NCI-H1436 treated with DMSO at 0.1 percent for 48 hours (cell line): Measurements from ENCODE around the gene GRIN3A.
A peak's percentile ranks its signal among the peaks of the same experiment; 100 is the strongest.
"Not testable (repeated sequence)": the region's sequence is repeated elsewhere in the genome, so short reads cannot be mapped to it uniquely, and the experiment has no call there.

Experiments
- DNase-seq: peaks from one replicate; lab custom pipeline; 2025; lab: John Stamatoyannopoulos, UW

GRIN3A gene

GRCh38 chr9:101578378-101578777 lies 160.1 kb downstream of the GRIN3A start:
- no peak for DNase-seq

- DNase-seq = no peak
Observed at GRCh38 chr9:101574731-101575333, 163.6 kb downstream of the GRIN3A start.

DNA sequence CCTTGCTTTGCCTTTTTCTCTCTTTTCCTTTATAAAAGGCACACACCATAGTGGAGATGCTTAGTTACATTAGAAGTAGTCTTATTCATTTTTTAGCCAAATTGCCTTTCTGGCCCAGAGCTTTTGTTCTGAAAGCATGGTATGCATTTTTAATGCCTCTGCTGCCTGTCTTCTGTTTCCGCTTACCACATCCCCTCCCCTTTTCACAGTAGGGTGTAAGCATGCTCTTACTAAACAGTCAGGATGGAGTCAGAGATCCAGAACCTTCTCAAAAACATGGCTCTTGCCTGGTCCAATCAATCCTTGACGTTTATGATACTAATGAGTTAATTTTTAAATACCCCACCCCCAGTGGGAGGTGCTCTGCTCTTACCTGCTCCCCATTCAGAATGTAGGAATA lies 166.1 kb downstream of the GRIN3A start:
- no peak for DNase-seq

DNA sequence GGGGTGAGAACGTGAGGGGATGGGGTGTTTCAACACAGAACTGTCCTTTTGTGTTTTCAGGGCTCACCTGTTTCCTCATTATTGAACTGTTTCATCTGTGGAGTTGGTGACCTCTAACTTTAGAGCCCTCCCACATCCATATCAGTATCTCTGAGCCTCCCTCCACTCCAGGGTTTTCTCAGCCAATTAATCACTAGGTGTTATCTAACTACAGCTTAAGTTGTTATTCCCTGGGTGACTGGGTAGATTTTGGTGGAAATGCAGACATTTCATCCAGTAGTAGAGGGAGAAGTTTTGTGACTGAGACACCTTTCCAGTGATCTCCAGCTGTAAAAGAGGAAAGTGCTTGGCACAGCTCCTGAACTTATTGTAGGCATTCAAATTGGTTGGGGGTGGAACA lies 167.3 kb downstream of the GRIN3A start:
- no peak for DNase-seq

DNA sequence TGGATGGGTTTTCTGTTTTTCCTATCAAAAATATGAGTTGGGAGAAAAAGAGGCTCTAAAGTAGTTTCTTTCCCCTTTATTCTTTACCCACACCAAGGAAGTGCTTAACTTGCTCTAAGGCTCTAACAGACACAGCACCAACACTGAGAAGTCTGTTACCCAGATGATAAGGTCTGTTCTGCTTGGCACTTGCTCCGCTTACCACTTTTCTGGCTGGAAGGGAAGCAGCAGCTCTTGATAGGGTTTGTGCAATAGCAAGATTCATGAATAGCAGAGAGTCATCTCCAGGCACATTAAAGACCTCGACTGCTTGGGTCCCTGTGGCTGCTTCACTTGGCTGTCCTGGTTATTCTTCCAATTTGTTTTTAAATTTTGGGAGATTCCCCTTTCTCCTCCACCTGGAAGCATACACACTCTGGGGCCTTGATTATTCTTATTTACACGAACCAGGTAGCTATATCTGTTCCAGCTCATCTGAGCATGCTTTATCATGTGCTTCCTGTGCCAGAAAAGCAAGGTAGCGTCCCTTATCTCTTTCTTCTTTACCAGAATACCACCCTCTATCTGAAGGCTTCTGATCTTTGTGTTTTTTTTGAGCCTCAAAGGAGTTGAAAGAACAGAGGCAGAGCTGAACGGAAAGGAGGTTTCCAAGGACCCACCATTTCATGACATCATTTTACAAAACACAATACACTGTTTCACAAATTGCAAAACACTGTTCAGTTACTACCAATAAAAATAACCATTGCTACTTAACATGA lies 168.5 kb downstream of the GRIN3A start:
- DNase-seq = no peak

- no peak for DNase-seq
Observed at GRCh38 chr9:101567725-101568350, 170.6 kb downstream of the GRIN3A start.

GRCh38 chr9:101566904-101567724 lies 171.3 kb downstream of the GRIN3A start:
- DNase-seq = no peak

GRCh38 chr9:101564252-101564651 lies 174.2 kb downstream of the GRIN3A start:
- DNase-seq = no peak

DNA sequence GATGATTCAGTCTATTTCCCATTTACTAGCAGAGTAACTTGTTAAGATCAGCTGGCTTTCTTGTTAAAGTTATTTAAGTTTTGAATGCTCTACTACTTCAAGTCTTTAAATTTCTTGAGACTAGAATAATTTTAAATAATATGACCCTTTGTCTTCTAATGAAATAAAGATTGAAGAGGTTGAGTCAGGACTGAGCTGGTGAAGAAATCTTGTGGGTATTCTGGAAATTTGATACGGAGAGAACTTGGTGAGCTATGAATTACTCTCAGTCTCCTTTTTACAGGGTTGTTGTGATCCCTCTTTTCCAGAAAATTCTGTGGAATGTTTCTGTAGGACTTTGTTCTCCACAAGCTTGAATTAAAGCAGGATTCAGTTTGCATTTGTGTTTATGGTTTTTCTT lies 175.5 kb downstream of the GRIN3A start:
- no peak for DNase-seq

- DNase-seq = no peak
Observed at GRCh38 chr9:101561740-101562139, 176.7 kb downstream of the GRIN3A start.

GRCh38 chr9:101549472-101550098 lies 188.9 kb downstream of the GRIN3A start:
- DNase-seq = not testable (repeated sequence)

GRCh38 chr9:101543098-101543735 lies 195.2 kb downstream of the GRIN3A start:
- DNase-seq = no peak

- DNase-seq = no peak
Observed at GRCh38 chr9:101540069-101540468, 198.4 kb downstream of the GRIN3A start.

DNA sequence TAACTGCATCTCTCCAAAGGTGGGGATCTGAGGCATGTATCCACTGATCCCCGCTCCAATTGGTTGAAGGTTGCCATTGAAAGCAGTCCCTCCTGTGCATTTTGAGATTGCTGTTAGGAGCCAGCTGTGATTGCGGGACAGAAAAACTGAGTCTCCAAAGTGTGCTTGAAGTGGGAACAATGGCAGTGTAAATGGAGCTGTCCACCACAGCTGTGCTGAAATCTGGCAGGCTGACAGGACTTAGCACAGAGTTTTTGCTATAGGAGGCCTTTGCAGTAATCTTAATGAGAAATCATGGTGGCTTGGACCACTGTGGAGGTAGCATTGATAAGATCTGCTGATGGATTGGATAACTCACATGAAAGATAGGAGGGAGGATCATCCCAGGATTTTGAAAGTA lies 201.5 kb downstream of the GRIN3A start:
- no peak for DNase-seq

DNA sequence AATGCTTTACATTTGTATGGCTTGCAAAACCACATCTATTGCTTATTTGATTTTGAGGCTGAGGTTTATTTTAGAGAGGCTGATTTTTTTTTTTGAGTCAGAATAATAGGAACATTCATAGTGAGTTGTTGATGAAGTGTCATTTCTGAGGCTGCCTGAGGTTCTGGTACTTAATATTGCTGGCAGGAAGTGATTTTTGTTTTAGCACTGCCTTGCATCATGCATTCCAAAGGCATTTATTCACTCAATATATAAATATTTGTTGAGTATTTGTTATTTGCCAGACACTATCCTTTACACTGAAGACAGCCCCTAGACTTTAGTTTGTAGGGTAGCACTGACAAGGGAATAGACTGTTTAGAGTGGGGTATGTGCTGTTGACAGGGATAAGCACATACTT lies 202.1 kb downstream of the GRIN3A start:
- no peak for DNase-seq

DNA sequence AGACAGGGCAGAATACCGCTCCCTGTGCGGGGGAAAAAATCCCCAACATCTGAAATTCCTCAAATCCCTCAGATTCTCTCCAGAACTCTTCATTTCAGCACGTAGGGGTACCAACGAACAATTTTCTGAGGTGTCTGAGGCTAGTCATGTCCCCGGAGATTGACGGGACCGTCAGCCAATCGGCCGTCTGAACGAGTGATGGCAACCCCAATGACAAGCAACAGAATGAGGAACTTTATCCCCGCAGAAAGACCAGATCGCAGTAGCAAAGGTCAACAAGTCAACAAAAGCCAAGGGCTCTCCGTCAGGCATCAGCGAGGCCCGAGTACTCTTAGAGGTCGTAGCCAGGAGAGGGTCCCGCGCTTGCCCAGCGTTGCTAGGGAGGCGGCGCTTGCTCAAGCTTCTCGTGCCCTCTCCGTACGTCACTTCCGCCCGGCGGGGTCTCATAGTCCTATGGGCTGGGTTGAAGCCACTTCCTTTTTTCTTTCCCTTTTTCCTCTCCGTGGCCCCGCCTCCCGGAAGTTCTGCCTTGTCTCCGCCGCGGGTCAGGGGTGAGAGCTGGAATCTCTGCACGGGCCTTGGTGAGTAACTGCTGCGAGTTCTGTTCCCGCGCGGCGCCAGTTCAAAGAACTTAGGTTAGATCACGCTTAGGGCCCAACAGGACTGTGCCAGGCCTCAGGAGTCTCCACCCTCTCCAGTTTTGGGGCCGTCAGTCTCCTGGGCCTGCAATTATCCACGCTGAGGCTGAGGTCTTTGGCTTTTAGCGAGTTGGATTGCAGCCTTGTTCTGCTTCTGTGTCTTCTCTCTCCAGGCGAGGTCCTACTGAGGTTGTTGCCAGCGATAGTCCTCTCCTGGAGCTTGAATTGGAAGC lies 204.9 kb downstream of the GRIN3A start, which contains the start of gene RNF20:
RNF20 (plus strand) TSS at position 520 of the 871 bp plus-strand sequence. CDS start 1,571 bp downstream, outside the sequence.
- DNase-seq = peak; percentile 95

- DNase-seq = peak; percentile 5
Observed at GRCh38 chr9:101530076-101530711, 208.3 kb downstream of the GRIN3A start.

GRCh38 chr9:101528015-101528414 lies 210.4 kb downstream of the GRIN3A start:
- no peak for DNase-seq

- no peak for DNase-seq
Observed at GRCh38 chr9:101527066-101527465, 211.4 kb downstream of the GRIN3A start.

DNA sequence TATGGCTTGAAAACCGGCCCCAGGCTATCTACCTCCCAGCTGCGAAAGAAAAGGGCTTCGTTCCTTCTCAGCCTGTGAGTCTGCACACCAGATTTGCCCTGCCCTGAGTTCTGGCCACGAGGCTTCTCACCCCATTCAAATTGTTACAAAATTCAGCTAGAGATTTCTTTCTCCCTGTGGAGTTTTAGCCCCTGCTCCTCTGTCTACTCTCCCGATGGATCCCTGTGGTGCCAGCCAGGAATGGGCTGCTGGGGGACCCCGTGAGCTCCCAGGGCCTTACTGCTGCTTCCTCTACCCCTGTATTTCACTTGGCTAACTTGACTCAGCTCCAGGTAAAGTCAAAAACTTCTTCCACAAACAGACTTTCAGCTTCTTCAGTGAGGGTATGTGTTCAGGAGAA lies 214.1 kb downstream of the GRIN3A start:
- no peak for DNase-seq
